Bronchial epithelial cell (primary cell): Measurements from ENCODE around the gene CFAP97. TPM values are rescaled to one million over a fixed set of nuclear protein-coding genes. Genes with fewer than 3 reads are reported as not detected.
"Not testable (repeated sequence)": the region's sequence is repeated elsewhere in the genome, so short reads cannot be mapped to it uniquely, and the experiment has no call there.

Experiments
- DNase-seq: peaks from one replicate; pipeline ENCODE4 v3.0.0-alpha.2; 2010; ENCODE audit warnings: low read depth
- FAIRE-seq: peaks from 2 replicates; lab custom pipeline; 2011; peaks lifted over from hg19 to GRCh38; lab: Jason Lieb, UNC
- H3K27me3 ChIP-seq: 2 replicates; pipeline ENCODE4 v1.5.1; 2011; ENCODE audit warnings: low read length; ENCODE audit not compliant: control insufficient read depth, insufficient read depth
- H3K36me3 ChIP-seq: 2 replicates; pipeline ENCODE4 v1.5.1; 2011; ENCODE audit warnings: low read length; ENCODE audit not compliant: control insufficient read depth, insufficient read depth
- H3K4me3 ChIP-seq: 2 replicates; pipeline ENCODE4 v1.5.1; 2011; ENCODE audit warnings: mild to moderate bottlenecking, low read depth, low read length, control low read depth
- CTCF ChIP-seq: IDR thresholded peaks from 2 replicates; pipeline ENCODE4 v1.5.1; 2011; ENCODE audit warnings: mild to moderate bottlenecking, moderate library complexity, low read length, control low read depth, inconsistent platforms; ENCODE audit not compliant: insufficient read depth, severe bottlenecking
- total RNA-seq: library from RNA; depleted of rRNA; stranded (reverse); fragments of >200 nt; gene quantifications from 2 replicates; pipeline ENCODE4 v1.2.1, GENCODE V29; 2014

Gene CFAP97
- total RNA-seq, 1 donor from 2014 or later = 32.9 TPM

GRCh38 chr4:185119927-185120630, 83.7 kb downstream of the CFAP97 start:
- no peaks in the 10 kb centered on the region for H3K27me3 ChIP-seq
- FAIRE-seq = no peak
- no peak overlapping the region for H3K4me3 ChIP-seq
- H3K36me3 ChIP-seq = no peaks in the 10 kb centered on the region
- TF ChIP-seq CTCF = no peak
- DNase-seq = no peak

- not testable (repeated sequence) for DNase-seq, FAIRE-seq
Measured at GRCh38 chr4:185119467-185119866, 84.3 kb downstream of the CFAP97 start.

GRCh38 chr4:185118876-185119275, 84.9 kb downstream of the CFAP97 start:
- H3K4me3 ChIP-seq = no peak overlapping the region
- DNase-seq (no peak), FAIRE-seq (no peak)
- no peaks in the 10 kb centered on the region for H3K36me3 ChIP-seq
- H3K27me3 ChIP-seq = no peaks in the 10 kb centered on the region
- no peak for TF ChIP-seq CTCF

More at GRCh38 chr4:185119467-185119866, 84.3 kb downstream of the CFAP97 start:
- H3K27me3 ChIP-seq, H3K36me3 ChIP-seq, H3K4me3 ChIP-seq: not testable (repeated sequence)

- H3K36me3 ChIP-seq = no peaks in the 10 kb centered on the region
- TF ChIP-seq CTCF = no peak
- no peak overlapping the region for H3K4me3 ChIP-seq
Measured at GRCh38 chr4:185117300-185117934, 86.4 kb downstream of the CFAP97 start.

GRCh38 chr4:185115827-185116232, 88.0 kb downstream of the CFAP97 start:
- H3K4me3 ChIP-seq = no peak overlapping the region
- TF ChIP-seq CTCF = no peak
- no peaks in the 10 kb centered on the region for H3K27me3 ChIP-seq
- DNase-seq (no peak), FAIRE-seq (no peak)
- H3K36me3 ChIP-seq = no peaks in the 10 kb centered on the region

More at GRCh38 chr4:185117300-185117934, 86.4 kb downstream of the CFAP97 start:
- DNase-seq (no peak), FAIRE-seq (no peak)
- H3K27me3 ChIP-seq = no peaks in the 10 kb centered on the region

- Histone ChIP-seq H3K36me3 (no peaks in the 10 kb centered on the region), H3K4me3 (no peak overlapping the region), H3K27me3 (no peaks in the 10 kb centered on the region)
- FAIRE-seq = no peak
- DNase-seq = no peak
- TF ChIP-seq CTCF = no peak
Measured at GRCh38 chr4:185113340-185113739, 90.5 kb downstream of the CFAP97 start.
